GM12864 (cell line): ENCODE measurements around the gene DNAJC11.

Experiments used
- DNase-seq: peaks from one replicate; pipeline ENCODE4 v3.0.0-alpha.2; 2011; ENCODE audit warnings: low read depth
- H3K4me3 ChIP-seq: 2 replicates; pipeline ENCODE4 v1.5.1; 2011; ENCODE audit warnings: mild to moderate bottlenecking, low read depth, low read length, control low read depth
- TF ChIP-seq, protein P1 (sequence below): IDR thresholded peaks from 2 replicates; pipeline ENCODE4 v1.5.1; 2011; ENCODE audit warnings: low read depth, mild to moderate bottlenecking, moderate library complexity, low read length, control low read depth, inconsistent platforms; ENCODE audit errors: missing control alignments

DNAJC11 gene

DNA sequence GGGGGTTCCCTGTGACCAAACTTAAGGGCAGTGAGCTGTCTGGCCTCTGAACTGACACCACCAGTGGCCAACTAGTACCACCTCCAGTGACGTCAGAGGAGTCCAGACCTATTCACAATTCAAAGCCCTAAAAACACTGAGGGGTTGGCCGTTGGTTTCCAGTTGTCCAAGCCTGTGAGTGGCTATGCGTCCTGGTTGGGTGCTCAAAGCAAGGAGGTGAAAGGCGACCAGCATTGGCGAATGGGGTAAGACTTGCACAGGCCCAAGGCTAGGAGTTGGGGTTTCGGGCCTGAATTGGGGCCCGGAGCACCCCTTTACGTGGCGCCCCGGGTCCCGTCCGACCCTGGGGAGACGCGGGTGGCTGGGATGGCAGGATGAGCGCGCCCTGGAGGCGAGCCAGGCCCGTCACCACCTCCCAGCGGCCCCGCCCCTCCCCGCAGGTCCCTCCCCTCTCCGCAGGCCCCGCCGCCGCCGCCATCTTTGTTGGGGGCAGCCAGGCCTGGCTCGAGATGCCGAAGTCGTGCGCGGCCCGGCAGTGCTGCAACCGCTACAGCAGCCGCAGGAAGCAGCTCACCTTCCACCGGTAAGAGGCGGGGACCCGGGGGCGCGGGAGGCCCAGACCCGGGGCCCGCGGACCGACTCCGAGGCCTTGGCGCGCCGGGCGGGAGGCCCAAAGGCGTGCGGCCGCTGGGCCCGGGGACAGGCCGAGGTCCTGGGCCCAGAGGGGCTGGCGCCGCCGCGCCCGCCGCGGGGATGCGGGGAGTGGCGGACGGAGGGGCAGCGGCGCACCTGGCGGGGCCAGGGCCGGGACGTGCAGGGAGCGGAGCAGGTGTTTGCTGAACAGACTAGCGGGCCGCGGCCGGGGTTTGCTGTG is 76.7 kb downstream of the DNAJC11 start, which contains the start of gene THAP3:
Gene THAP3, plus strand, starts transcription at position 159 of the 874 bp plus-strand sequence. Its CDS starts 351 bp downstream, at position 510.
- TF ChIP-seq, protein P1, sequence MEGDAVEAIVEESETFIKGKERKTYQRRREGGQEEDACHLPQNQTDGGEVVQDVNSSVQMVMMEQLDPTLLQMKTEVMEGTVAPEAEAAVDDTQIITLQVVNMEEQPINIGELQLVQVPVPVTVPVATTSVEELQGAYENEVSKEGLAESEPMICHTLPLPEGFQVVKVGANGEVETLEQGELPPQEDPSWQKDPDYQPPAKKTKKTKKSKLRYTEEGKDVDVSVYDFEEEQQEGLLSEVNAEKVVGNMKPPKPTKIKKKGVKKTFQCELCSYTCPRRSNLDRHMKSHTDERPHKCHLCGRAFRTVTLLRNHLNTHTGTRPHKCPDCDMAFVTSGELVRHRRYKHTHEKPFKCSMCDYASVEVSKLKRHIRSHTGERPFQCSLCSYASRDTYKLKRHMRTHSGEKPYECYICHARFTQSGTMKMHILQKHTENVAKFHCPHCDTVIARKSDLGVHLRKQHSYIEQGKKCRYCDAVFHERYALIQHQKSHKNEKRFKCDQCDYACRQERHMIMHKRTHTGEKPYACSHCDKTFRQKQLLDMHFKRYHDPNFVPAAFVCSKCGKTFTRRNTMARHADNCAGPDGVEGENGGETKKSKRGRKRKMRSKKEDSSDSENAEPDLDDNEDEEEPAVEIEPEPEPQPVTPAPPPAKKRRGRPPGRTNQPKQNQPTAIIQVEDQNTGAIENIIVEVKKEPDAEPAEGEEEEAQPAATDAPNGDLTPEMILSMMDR, result peak; percentile 14
- peak within 1 kb of the TSS; percentile 82 for H3K4me3 ChIP-seq
- DNase-seq, result no peak

- no peak overlapping the region for H3K4me3 ChIP-seq
- DNase-seq, result no peak
- TF ChIP-seq, protein P1, result no peak
Measured at GRCh38 chr1:6623269-6623965, 78.2 kb downstream of the DNAJC11 start.

DNA sequence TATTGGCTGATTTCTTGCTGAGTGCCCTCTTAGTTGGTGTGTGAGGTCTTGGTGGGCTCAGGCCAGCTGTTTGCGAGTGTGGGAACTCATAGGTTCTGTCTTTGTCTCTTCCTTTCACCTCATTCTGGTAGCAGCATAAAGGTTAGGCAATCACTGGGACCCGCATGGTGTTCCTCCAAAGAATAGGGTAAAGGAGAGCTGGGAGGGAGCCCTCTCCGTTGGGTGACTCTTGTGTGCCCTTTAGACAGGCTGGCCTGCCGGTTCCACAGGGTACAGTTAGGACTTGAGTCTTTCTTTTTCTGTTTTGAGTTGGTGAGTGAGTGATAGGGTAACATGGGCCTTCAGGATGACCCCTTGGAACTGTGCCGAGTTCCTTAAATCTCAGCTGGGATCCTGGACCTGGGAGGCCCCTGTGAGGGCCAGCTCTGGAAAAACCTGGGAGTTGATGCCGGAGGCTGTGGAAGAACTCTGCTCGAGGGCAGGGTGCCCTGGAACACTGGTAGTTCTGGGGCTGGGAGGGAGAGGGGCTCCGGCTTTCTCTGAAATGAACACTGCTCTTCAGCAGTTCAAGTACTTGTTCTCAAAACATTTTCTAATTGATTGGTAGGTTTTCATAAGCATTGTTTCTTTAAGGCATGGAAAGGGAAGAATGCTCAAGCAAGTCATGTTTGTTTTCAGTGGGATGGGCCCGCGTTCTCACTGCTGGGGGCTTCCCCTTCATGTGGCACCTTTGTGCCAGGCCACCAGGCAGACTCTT is 79.0 kb downstream of the DNAJC11 start:
- TF ChIP-seq, protein P1, result no peak
- no peak for DNase-seq
- no peak overlapping the region for H3K4me3 ChIP-seq

- TF ChIP-seq, protein P1, result no peak
- no peak overlapping the region for H3K4me3 ChIP-seq
- DNase-seq, result no peak
Measured at GRCh38 chr1:6621429-6622391, 79.9 kb downstream of the DNAJC11 start.

- DNase-seq, result no peak
- no peak overlapping the region for H3K4me3 ChIP-seq
- TF ChIP-seq, protein P1, result no peak
Measured at GRCh38 chr1:6619045-6619444, 82.6 kb downstream of the DNAJC11 start.
